Astrocyte (in vitro differentiated cells and primary cell): ENCODE measurements around the gene WNT7A. TPM values are rescaled to one million over a fixed set of nuclear protein-coding genes. Genes with fewer than 3 reads are reported as not detected.

ENCODE experiments used
- DNase-seq: peaks from one replicate; pipeline ENCODE4 v3.0.0-alpha.2; 2010; ENCODE audit warnings: low read depth
- FAIRE-seq: peaks from 2 replicates; lab custom pipeline; 2011; peaks lifted over from hg19 to GRCh38; lab: Jason Lieb, UNC
- H2AFZ ChIP-seq: 2 replicates; pipeline ENCODE4 v1.6.0; 2012; ENCODE audit warnings: low read depth, low read length, inconsistent platforms
- H3K27ac ChIP-seq: 2 replicates; pipeline ENCODE4 v1.5.1; 2011; ENCODE audit warnings: low read depth, low read length, inconsistent platforms
- H3K27me3 ChIP-seq: 2 replicates; pipeline ENCODE4 v1.6.0; 2011; ENCODE audit warnings: low read length, inconsistent platforms; ENCODE audit not compliant: insufficient read depth
- H3K36me3 ChIP-seq: 2 replicates; pipeline ENCODE4 v1.5.1; 2011; ENCODE audit warnings: low read length, inconsistent platforms; ENCODE audit not compliant: insufficient read depth
- H3K4me1 ChIP-seq: 2 replicates; pipeline ENCODE4 v1.5.1; 2011; ENCODE audit warnings: low read length, inconsistent platforms; ENCODE audit not compliant: insufficient read depth
- H3K4me2 ChIP-seq: 2 replicates; pipeline ENCODE4 v1.6.0; 2012; ENCODE audit warnings: low read length, inconsistent platforms
- H3K4me3 ChIP-seq: 2 replicates; pipeline ENCODE4 v1.5.1; 2011; ENCODE audit warnings: low read depth, mild to moderate bottlenecking, low read length, inconsistent platforms; ENCODE audit not compliant: insufficient read depth
- H3K79me2 ChIP-seq: 2 replicates; pipeline ENCODE4 v1.6.0; 2012; ENCODE audit warnings: mild to moderate bottlenecking, low read length, inconsistent platforms; ENCODE audit not compliant: insufficient read depth
- H3K9ac ChIP-seq: 2 replicates; pipeline ENCODE4 v1.6.0; 2012; ENCODE audit warnings: mild to moderate bottlenecking, low read length, inconsistent platforms
- H3K9me3 ChIP-seq: 2 replicates; pipeline ENCODE4 v1.5.1; 2012; ENCODE audit warnings: low read depth, mild to moderate bottlenecking, low read length, inconsistent platforms; ENCODE audit not compliant: insufficient read depth
- H4K20me1 ChIP-seq: 2 replicates; pipeline ENCODE4 v1.6.0; 2012; ENCODE audit warnings: low read length, inconsistent platforms; ENCODE audit not compliant: insufficient read depth
- H3K27ac Mint-ChIP-seq: one replicate; pipeline ENCODE4 v1.8.0; 2021; ENCODE audit warnings: mild to moderate bottlenecking, mixed read lengths; ENCODE audit not compliant: unreplicated experiment
- H3K27me3 Mint-ChIP-seq: one replicate; pipeline ENCODE4 v1.8.0; 2021; ENCODE audit warnings: low read depth, mixed read lengths; ENCODE audit not compliant: unreplicated experiment
- H3K36me3 Mint-ChIP-seq: one replicate; pipeline ENCODE4 v1.8.0; 2021; ENCODE audit warnings: low read depth, mixed read lengths; ENCODE audit not compliant: unreplicated experiment
- H3K4me1 Mint-ChIP-seq: one replicate; pipeline ENCODE4 v1.8.0; 2021; ENCODE audit warnings: low read depth, mixed read lengths; ENCODE audit not compliant: unreplicated experiment
- H3K4me3 Mint-ChIP-seq: one replicate; pipeline ENCODE4 v1.8.0; 2021; ENCODE audit warnings: mild to moderate bottlenecking, moderate library complexity, mixed read lengths; ENCODE audit not compliant: unreplicated experiment
- H3K9me3 Mint-ChIP-seq: one replicate; pipeline ENCODE4 v1.8.0; 2021; ENCODE audit warnings: mild to moderate bottlenecking, mixed read lengths; ENCODE audit not compliant: unreplicated experiment
- CTCF ChIP-seq: IDR thresholded peaks from 2 replicates; pipeline ENCODE4 v1.5.1; 2011; ENCODE audit warnings: low read depth, mild to moderate bottlenecking, inconsistent platforms, low read length, moderate library complexity; ENCODE audit not compliant: insufficient read depth
- EZH2 ChIP-seq: IDR thresholded peaks from 2 replicates; pipeline ENCODE4 v1.6.1; 2012; ENCODE audit warnings: mild to moderate bottlenecking, low read length, inconsistent platforms; ENCODE audit not compliant: insufficient read depth
- total RNA-seq: library from RNA; stranded (reverse); gene quantifications from 2 replicates; pipeline ENCODE4 v1.2.1, GENCODE V29; 2021

The WNT7A gene
- total RNA-seq, 1 donor from 2014 or later: 1.7 TPM

GRCh38 chr3:13891017-13891392, 11.1 kb upstream of the WNT7A start:
- Histone ChIP-seq H3K4me1 (peaks cover 10% of the 10 kb centered on the region), H2AFZ (no peak overlapping the region), H3K4me2 (no peak overlapping the region), H3K9me3 (peaks cover 3% of the 10 kb centered on the region), H3K79me2 (no peaks in the 10 kb centered on the region), H3K9ac (no peak overlapping the region), H3K27me3 (peaks cover 17% of the 10 kb centered on the region), H4K20me1 (no peaks in the 10 kb centered on the region), H3K36me3 (no peaks in the 10 kb centered on the region), H3K4me3 (no peak overlapping the region), H3K27ac (no peak overlapping the region)
- Mint-ChIP-seq H3K36me3 (no peaks in the 10 kb centered on the region), H3K9me3 (peaks cover 3% of the 10 kb centered on the region), H3K4me1 (no peaks in the 10 kb centered on the region), H3K27me3 (peaks cover 37% of the 10 kb centered on the region), H3K4me3 (no peak overlapping the region), H3K27ac (no peak overlapping the region)
- DNase-seq: no peak
- no peak for FAIRE-seq
- TF ChIP-seq EZH2 (no peak), CTCF (no peak)

GRCh38 chr3:13890377-13891016, 10.6 kb upstream of the WNT7A start:
- H3K9me3 Mint-ChIP-seq: peaks cover 3% of the 10 kb centered on the region
- H4K20me1 ChIP-seq: no peaks in the 10 kb centered on the region
- DNase-seq (no peak), FAIRE-seq (no peak)
- peaks cover 17% of the 10 kb centered on the region for H3K27me3 ChIP-seq
- no peak for TF ChIP-seq CTCF
- TF ChIP-seq EZH2: no peak
- H2AFZ ChIP-seq: no peak overlapping the region
- peaks cover 5% of the 10 kb centered on the region for H3K4me1 ChIP-seq
- H3K4me1 Mint-ChIP-seq: no peaks in the 10 kb centered on the region
- no peaks in the 10 kb centered on the region for H3K36me3 ChIP-seq
- H3K9ac ChIP-seq: no peak overlapping the region
- H3K4me2 ChIP-seq: no peak overlapping the region
- H3K36me3 Mint-ChIP-seq: no peaks in the 10 kb centered on the region
- H3K4me3 Mint-ChIP-seq: no peak overlapping the region
- H3K9me3 ChIP-seq: peaks cover 3% of the 10 kb centered on the region
- H3K27ac Mint-ChIP-seq: no peak overlapping the region
- no peak overlapping the region for H3K4me3 ChIP-seq
- no peak overlapping the region for H3K27ac ChIP-seq
- H3K79me2 ChIP-seq: no peaks in the 10 kb centered on the region
- peaks cover 39% of the 10 kb centered on the region for H3K27me3 Mint-ChIP-seq

DNA sequence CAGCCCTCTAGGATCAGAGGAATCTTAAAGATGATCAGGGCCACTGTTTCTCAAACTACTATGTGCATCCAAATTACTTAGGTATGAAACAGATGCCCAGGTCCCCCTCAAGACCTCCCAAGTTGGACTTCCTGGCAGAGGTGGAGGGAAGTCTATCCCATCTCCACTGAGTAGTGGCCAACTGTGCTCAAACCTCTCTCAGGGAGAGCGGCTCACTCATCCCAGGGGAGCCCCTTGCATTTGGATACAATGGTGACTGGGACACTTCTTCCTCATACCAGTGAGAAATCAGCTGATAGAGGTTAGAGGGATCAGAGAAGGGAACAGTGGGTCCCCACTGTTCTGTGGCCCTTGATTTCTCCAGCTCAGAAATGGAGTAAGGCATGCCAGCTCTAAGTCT, 8.7 kb upstream of the WNT7A start:
- Histone ChIP-seq H3K79me2 (no peaks in the 10 kb centered on the region), H3K9me3 (no peaks in the 10 kb centered on the region), H4K20me1 (no peaks in the 10 kb centered on the region), H3K36me3 (no peaks in the 10 kb centered on the region), H2AFZ (no peak overlapping the region), H3K9ac (no peak overlapping the region), H3K4me2 (no peak overlapping the region), H3K27ac (no peak overlapping the region), H3K4me1 (no peaks in the 10 kb centered on the region), H3K4me3 (no peak overlapping the region), H3K27me3 (peaks cover 13% of the 10 kb centered on the region)
- no peaks in the 10 kb centered on the region for H3K9me3 Mint-ChIP-seq
- H3K4me3 Mint-ChIP-seq: no peak overlapping the region
- no peak overlapping the region for H3K27ac Mint-ChIP-seq
- FAIRE-seq (no peak), DNase-seq (no peak)
- H3K27me3 Mint-ChIP-seq: peaks cover 57% of the 10 kb centered on the region
- H3K36me3 Mint-ChIP-seq: no peaks in the 10 kb centered on the region
- no peak for TF ChIP-seq EZH2
- no peaks in the 10 kb centered on the region for H3K4me1 Mint-ChIP-seq
